Cardiac muscle cell (in vitro differentiated cells and primary cell): ENCODE results near the gene ZNF25. TPM values are rescaled to one million over a fixed set of nuclear protein-coding genes. Genes with fewer than 3 reads are reported as not detected.

ENCODE experiments used
- DNase-seq, 2 donors: peaks; one replicate each; pipeline versions ENCODE4 v3.0.0 to v3.0.0-alpha.2; 2010 to 2017; ENCODE audit warnings: low read depth in 1 of 2, low spot score in 1 of 2
- H3K27ac ChIP-seq: fragments of 200-600 bp; sonication (generic); 2 replicates; pipeline ENCODE4 v1.5.1; 2016
- H3K27me3 ChIP-seq: fragments of 200-600 bp; sonication (generic); 2 replicates; pipeline ENCODE4 v1.6.0; 2016; ENCODE audit warnings: control low read depth
- H3K36me3 ChIP-seq: fragments of 200-600 bp; sonication (generic); 2 replicates; pipeline ENCODE4 v1.5.1; 2016; ENCODE audit warnings: control low read depth
- H3K4me1 ChIP-seq: fragments of 200-600 bp; sonication (generic); 2 replicates; pipeline ENCODE4 v1.8.1; 2017; ENCODE audit warnings: low read depth, mild to moderate bottlenecking, mixed run types
- H3K4me3 ChIP-seq: fragments of 200-600 bp; sonication (generic); 2 replicates; pipeline ENCODE4 v1.5.1; 2016; ENCODE audit warnings: mild to moderate bottlenecking
- H3K9me3 ChIP-seq: fragments of 200-600 bp; sonication (generic); 2 replicates; pipeline ENCODE4 v1.5.1; 2017; ENCODE audit warnings: low read depth, mild to moderate bottlenecking, control low read depth
- polyA plus RNA-seq: library from polyadenylated mRNA; unstranded; fragments of >200 nt; fragmentation: Nextera tagmentation; extraction: Ambion mirVana; gene quantifications from 2 replicates; pipeline ENCODE4 v1.2.1, GENCODE V29; 2016
- total RNA-seq: library from RNA; depleted of rRNA; stranded (reverse); fragments of >200 nt; gene quantifications from 2 replicates; pipeline ENCODE4 v1.2.3, GENCODE V29; 2016
- TF ChIP-seq, protein P1 (sequence below): IDR thresholded peaks from 2 replicates; pipeline ENCODE4 v1.5.1; 2012; ENCODE audit warnings: low read depth, mild to moderate bottlenecking, low read length

Gene ZNF25
- total and polyA plus RNA-seq, 2 experiments from 2014 or later = 1.1 to 2.4 TPM

DNA sequence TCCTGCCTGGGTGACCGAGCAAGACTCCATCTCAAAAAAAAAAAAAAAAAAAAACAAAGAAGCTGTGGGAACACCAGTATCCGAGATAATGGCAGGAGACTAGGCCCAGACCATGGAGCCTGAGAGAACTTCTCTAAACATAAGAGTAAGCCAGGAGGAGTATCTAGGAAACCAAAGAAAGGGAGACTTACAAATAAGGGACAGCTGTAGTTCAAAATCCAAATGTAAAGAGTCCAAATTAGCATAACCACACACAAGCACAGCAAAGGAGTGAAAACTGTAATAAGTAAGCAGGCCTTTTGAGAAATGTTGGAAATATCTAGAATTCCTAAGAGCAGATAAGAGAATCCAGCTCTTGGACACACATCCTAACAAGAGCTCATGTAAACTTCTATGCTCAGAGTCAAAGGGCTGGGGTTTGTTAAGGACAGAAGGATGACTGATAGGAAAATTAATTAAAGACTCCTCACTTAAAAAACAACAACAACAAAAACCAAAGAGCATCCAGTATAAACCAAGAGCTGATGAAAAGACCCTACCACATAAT, 15.8 kb downstream of the ZNF25 start:
- H3K27ac ChIP-seq = no peak overlapping the region
- H3K27me3 ChIP-seq = no peaks in the 10 kb centered on the region
- H3K9me3 ChIP-seq = no peaks in the 10 kb centered on the region

DNA sequence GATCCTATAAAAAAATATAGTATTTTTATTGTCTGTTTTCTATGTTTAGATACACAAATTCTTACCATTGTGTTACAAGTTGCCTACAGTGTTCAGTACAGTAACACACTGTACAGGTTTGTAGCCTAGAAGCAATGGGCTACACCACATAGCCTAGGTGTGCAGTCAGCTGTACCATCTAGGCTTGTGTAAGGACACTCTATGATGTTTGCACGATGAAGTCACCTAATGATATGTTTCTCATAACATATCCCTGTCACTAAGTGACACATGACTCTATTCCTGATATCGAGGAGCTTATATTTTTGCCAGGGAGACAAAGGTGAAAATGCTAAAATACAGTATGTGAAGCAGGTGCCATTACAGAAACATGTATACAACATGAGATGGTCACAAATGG, 18.6 kb downstream of the ZNF25 start:
- no peak for DNase-seq
- Histone ChIP-seq H3K36me3 (no peaks in the 10 kb centered on the region), H3K4me1 (no peaks in the 10 kb centered on the region), H3K9me3 (no peaks in the 10 kb centered on the region), H3K4me3 (no peak overlapping the region), H3K27me3 (no peaks in the 10 kb centered on the region), H3K27ac (no peak overlapping the region)
- TF ChIP-seq, protein P1, sequence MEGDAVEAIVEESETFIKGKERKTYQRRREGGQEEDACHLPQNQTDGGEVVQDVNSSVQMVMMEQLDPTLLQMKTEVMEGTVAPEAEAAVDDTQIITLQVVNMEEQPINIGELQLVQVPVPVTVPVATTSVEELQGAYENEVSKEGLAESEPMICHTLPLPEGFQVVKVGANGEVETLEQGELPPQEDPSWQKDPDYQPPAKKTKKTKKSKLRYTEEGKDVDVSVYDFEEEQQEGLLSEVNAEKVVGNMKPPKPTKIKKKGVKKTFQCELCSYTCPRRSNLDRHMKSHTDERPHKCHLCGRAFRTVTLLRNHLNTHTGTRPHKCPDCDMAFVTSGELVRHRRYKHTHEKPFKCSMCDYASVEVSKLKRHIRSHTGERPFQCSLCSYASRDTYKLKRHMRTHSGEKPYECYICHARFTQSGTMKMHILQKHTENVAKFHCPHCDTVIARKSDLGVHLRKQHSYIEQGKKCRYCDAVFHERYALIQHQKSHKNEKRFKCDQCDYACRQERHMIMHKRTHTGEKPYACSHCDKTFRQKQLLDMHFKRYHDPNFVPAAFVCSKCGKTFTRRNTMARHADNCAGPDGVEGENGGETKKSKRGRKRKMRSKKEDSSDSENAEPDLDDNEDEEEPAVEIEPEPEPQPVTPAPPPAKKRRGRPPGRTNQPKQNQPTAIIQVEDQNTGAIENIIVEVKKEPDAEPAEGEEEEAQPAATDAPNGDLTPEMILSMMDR = no peak

More for the DNA sequence above, 15.8 kb downstream of the ZNF25 start:
- no peak overlapping the region for H3K4me3 ChIP-seq
- peak in 1 of 2 donors; percentile 64 for DNase-seq
- no peaks in the 10 kb centered on the region for H3K36me3 ChIP-seq
- TF ChIP-seq, protein P1 = no peak
- no peaks in the 10 kb centered on the region for H3K4me1 ChIP-seq

DNA sequence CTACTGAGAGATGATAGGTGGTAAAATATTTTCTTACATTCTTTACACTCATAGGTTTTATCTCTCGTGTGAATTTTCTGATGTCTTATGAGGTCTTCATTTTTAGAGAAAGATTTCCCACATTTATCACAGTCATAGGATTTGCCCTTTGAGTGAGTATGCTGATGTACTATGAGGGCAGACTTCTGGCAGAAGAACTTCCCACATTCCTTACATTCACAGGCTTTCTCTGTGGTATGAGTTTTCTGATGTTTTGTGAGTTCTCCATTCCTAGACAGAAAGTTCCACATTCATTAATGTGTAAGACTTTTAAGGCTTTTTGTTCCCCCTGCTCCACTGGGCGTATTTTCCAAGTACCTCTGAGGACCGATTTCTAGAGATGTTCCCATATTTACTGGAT, 23.5 kb downstream of the ZNF25 start:
- no peak for DNase-seq
- no peak overlapping the region for H3K4me3 ChIP-seq
- H3K27ac ChIP-seq = no peak overlapping the region
- TF ChIP-seq, protein P1 = no peak
- no peaks in the 10 kb centered on the region for H3K27me3 ChIP-seq
- no peaks in the 10 kb centered on the region for H3K36me3 ChIP-seq
- no peaks in the 10 kb centered on the region for H3K4me1 ChIP-seq
- H3K9me3 ChIP-seq = peaks cover 3% of the 10 kb centered on the region

DNA sequence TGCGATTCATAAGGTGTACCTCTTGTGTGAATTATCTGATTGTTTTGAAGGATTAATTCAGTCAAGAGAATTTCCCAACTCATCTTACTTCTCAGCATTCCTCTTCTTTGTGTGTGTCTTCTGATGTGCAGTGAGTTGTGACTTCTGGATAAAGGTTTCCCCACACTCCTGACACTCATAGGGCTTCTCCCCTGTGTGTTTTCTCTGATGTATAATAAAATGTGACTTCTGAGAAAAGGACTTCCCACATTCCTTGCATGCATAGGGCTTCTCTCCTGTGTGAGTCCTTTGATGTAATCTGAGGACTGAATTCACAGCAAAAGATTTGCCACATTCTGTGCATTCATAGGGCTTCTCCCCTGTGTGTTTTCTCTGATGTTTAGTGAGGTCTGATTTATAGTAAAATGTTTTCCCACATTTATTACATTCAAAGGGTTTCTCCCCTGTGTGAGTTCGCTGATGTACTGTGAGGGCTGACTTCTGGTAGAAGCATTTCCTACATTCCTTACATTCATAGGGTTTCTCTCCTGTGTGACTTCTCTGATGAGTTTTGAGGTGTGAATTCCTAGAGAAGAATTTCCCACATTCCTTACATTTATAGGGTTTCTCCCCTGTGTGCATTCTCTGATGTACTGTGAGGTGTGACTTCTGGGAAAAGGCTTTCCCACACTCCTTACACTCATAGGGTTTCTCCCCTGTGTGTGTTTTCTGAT, 24.2 kb downstream of the ZNF25 start:
- H3K36me3 ChIP-seq = no peaks in the 10 kb centered on the region
- no peaks in the 10 kb centered on the region for H3K4me1 ChIP-seq
- TF ChIP-seq, protein P1 = no peak
- no peak overlapping the region for H3K4me3 ChIP-seq
- H3K9me3 ChIP-seq = peaks cover 3% of the 10 kb centered on the region
- H3K27ac ChIP-seq = no peak overlapping the region
- no peaks in the 10 kb centered on the region for H3K27me3 ChIP-seq
- DNase-seq = no peak

DNA sequence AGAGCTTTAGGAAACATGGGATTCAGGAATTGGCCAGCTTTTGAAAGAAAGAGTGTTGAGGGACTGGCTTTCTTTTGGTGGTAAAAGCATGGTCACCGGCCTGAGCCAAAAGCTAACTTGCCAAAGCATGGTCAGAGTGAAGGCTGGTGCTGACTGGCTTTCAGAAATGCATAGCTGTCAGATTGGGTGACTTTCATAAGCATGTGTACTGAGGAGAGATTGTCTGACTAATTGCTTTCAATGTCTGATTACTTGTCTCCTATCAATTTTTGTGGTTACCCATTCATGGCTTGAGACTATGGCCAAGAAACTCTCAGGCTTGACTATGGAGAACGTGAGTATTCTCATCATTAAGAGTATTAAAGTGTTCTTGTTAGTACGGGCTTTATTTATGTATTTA, 28.2 kb downstream of the ZNF25 start:
- H3K4me1 ChIP-seq = no peaks in the 10 kb centered on the region
- H3K4me3 ChIP-seq = no peak overlapping the region
- TF ChIP-seq, protein P1 = no peak

More for the DNA sequence above, 28.2 kb downstream of the ZNF25 start:
- H3K36me3 ChIP-seq = no peaks in the 10 kb centered on the region
- H3K27ac ChIP-seq = no peak overlapping the region
- peak in 1 of 2 donors; percentile 15 for DNase-seq
- no peaks in the 10 kb centered on the region for H3K27me3 ChIP-seq
- H3K9me3 ChIP-seq = peaks cover 3% of the 10 kb centered on the region
